DMS79 treated with DMSO at 0.1 percent for 48 hours (cell line): ENCODE results near the gene GPR55.
A peak's percentile ranks its signal among the peaks of the same experiment; 100 is the strongest.

Experiments
- DNase-seq: peaks from one replicate; lab custom pipeline; 2025; lab: John Stamatoyannopoulos, UW

Gene GPR55

GRCh38 chr2:230934231-230935129 is 9.4 kb upstream of the GPR55 start:
- no peak for DNase-seq

GRCh38 chr2:230933521-230934180 is 8.6 kb upstream of the GPR55 start:
- DNase-seq = no peak

GRCh38 chr2:230932556-230933511 is 7.8 kb upstream of the GPR55 start:
- no peak for DNase-seq

- DNase-seq = peak; percentile 48
Observed at GRCh38 chr2:230931556-230932231, 6.7 kb upstream of the GPR55 start.

- DNase-seq = peak; percentile 37
Observed at GRCh38 chr2:230930928-230931555, 6.0 kb upstream of the GPR55 start.

- no peak for DNase-seq
Observed at GRCh38 chr2:230930149-230930780, 5.2 kb upstream of the GPR55 start.

GRCh38 chr2:230929381-230930148 is 4.5 kb upstream of the GPR55 start:
- no peak for DNase-seq

GRCh38 chr2:230928701-230929380 is 3.8 kb upstream of the GPR55 start:
- no peak for DNase-seq

- DNase-seq = no peak
Observed at GRCh38 chr2:230927711-230928341, 2.8 kb upstream of the GPR55 start.

- DNase-seq = no peak
Observed at GRCh38 chr2:230925879-230926765, 1.1 kb upstream of the GPR55 start.

- DNase-seq = no peak
Observed at GRCh38 chr2:230925443-230925878, 419 bp upstream of the GPR55 start.

- DNase-seq = no peak
Observed at GRCh38 chr2:230924092-230924469, 961 bp downstream of the GPR55 start.

- DNase-seq = no peak
Observed at GRCh38 chr2:230922951-230923717, 1.9 kb downstream of the GPR55 start.

- DNase-seq = no peak
Observed at GRCh38 chr2:230921806-230922595, 3.0 kb downstream of the GPR55 start.

GRCh38 chr2:230920167-230920566 is 4.9 kb downstream of the GPR55 start:
- DNase-seq = no peak

GRCh38 chr2:230919681-230920080 is 5.4 kb downstream of the GPR55 start:
- DNase-seq = no peak
